Measurements from ENCODE around the gene CPNE4.

CPNE4 gene

DNA sequence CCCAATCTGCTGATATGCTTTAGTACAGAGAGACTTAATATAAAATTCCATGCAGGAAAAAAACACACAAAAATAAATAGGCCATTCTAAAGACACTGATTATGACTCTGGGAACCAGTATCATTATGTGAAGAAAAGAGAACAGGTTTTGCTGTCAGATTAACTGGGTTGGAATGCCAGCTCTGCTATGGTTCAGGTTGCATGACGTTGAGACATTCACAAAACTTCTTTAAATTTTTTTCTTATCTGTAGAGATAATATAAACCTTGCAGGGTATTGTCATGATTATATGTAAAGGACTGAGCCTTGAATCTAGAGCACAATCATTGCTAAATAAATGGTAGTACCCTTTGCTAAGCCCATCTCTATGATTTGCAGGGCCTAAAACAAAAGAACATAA, 86.0 kb downstream of the CPNE4 start:
- TF ChIP-seq, protein P1, sequence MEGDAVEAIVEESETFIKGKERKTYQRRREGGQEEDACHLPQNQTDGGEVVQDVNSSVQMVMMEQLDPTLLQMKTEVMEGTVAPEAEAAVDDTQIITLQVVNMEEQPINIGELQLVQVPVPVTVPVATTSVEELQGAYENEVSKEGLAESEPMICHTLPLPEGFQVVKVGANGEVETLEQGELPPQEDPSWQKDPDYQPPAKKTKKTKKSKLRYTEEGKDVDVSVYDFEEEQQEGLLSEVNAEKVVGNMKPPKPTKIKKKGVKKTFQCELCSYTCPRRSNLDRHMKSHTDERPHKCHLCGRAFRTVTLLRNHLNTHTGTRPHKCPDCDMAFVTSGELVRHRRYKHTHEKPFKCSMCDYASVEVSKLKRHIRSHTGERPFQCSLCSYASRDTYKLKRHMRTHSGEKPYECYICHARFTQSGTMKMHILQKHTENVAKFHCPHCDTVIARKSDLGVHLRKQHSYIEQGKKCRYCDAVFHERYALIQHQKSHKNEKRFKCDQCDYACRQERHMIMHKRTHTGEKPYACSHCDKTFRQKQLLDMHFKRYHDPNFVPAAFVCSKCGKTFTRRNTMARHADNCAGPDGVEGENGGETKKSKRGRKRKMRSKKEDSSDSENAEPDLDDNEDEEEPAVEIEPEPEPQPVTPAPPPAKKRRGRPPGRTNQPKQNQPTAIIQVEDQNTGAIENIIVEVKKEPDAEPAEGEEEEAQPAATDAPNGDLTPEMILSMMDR (IDR thresholded peaks at IDR 0.05): no peak

DNA sequence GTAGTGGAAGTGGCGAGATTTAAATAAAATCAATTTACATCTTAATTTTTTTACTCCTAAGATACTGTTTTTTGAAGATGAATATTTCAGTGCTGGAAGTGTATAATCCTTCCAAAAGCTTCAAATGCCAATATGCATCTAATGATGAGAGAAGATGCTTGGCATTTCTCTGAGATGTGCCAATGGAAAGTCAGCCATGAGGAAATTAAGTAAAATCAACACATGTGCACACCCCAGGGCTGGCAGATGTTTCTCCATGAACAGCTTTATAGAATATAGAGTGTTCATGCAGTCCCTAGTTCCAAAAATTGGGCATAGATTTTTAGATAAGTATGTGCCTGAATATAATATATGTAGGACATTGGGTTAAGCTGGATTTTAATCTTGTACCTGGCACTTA, 90.1 kb downstream of the CPNE4 start:
- TF ChIP-seq, protein P1 (IDR thresholded peaks at IDR 0.05): no peak

DNA sequence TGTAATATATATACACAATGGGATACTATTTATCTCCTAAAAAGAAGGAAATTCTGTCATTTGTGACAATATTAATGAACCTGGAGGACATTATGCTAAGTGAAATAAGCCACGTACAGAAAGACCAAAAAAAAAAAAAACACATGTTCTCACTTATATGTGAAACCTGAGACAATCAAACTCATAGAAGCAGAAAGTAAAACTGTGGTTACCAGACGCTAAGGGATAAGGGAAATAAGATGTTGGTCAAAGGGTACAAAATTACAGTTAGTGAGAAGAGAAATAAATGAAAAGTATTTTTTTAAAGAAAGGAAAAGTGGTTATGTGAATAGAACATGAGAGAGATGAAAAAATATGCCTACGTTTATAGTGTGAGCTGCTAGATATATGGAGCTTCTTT, 101.1 kb downstream of the CPNE4 start:
- TF ChIP-seq, protein P1 (IDR thresholded peaks at IDR 0.05): no peak

DNA sequence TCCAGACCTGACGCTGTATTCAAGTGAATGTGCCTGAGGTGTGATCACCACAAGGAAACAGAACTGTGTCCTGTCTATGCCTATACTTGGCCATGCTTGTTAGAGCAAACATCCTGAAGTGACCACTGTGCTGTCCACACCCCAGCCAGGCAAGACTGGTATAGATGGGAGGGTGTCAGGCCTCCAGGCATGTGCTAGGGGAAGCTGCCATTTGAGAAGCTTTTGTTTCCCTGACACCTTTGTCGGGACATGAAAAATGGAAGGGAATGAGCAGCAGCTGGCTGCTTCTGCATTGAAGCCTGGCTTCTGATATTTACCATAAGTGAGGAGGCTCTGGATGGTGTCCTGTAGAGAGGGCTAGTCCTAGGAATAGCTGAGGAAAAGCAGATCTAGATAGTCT, 106.2 kb downstream of the CPNE4 start:
- TF ChIP-seq, protein P1 (IDR thresholded peaks at IDR 0.05): no peak

DNA sequence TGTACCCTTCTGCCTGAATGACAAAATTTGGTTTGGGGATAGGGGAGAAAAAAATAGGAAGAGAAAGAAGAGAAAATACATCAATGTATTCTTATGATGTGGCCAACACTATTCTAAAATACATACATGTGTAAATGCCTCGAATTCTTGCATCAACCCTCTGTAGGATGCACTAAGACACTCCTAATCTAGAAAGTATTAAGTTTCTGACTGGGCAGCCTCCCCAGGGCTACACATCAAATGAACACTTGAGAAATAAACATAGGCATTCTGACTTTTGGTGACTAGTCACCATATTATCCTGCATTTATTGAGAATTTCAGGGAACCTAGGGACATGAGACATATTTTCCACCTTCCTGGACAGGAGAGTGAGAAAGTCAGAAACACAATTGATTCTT, 109.2 kb downstream of the CPNE4 start:
- TF ChIP-seq, protein P1 (IDR thresholded peaks at IDR 0.05): no peak

DNA sequence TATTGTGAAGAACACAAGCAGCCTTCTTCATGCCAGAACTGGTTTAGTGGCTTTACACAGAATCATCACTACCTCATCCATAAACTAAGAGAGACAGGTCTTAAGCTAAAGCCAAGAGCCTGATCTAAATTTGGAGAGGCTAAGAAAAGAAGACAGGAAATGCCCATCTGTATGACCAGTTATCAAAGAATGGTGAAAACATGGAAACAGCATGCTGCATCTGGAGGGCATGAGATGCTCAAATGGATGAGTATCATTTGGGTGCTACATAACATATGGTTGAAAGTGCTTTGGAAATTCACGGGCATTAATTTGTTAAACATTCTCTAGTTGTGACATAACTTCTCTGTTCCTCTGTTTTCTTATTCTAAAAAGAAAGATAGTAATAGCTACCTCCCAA, 112.5 kb downstream of the CPNE4 start:
- TF ChIP-seq, protein P1 (IDR thresholded peaks at IDR 0.05): no peak

DNA sequence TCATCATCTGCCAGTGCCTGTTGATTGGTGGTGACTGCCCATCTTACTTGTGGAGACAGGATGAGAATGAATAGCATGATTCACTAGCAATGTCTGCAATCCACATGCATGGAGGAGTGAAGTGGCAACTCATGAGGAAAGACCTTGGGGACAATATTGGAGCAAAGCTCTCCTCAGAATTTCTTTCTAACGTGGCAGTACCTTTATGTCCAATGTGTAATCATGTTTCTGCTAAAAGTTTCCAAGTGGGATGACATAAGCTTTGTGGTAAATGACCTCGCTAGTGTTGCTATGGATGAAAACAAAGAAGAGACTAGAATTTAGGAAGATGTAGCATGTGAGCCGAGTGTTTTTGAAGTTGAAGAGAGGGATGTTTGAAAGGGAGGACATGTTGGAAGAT, 117.8 kb downstream of the CPNE4 start:
- TF ChIP-seq, protein P1 (IDR thresholded peaks at IDR 0.05): no peak

DNA sequence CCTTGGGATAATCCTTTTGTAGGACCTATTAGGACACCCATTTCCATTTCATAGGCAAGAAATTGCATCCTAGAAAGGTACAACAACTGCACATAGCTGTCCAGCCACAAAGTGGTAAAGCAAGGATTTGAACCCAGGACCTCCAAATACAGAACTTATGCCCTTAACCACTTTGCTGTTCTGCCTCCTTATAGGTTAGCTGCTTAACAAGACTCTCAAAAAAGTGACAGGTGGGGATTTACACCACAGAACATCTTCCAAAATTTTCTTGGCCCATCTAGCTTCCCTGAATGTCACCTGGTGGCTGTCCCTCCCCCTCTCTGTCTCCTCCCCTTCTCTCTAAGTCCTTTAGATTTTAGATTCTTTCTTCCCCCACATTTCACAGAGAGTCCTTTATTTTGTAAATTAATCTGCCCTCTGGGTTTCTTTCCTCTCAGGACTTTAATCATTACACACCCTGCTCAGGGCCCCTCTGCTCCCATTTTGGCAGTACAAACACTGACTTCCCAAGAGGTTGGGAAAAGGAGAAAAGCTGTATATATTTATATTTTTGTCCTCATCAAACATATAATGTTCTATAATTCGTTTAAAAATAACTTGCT, 120.6 kb downstream of the CPNE4 start:
- TF ChIP-seq, protein P1 (IDR thresholded peaks at IDR 0.05): no peak

Measured in LNCAP (cell line).